ENCODE results near the gene C1orf198. TPM values are rescaled to one million over a fixed set of nuclear protein-coding genes. Genes with fewer than 3 reads are reported as not detected.

Gene C1orf198
- polyA plus RNA-seq, 2 donors = 7.8 to 10.0 TPM

GRCh38 chr1:230906226-230906625 is 37.9 kb upstream of the C1orf198 start:
- Histone ChIP-seq H3K4me3 (ENCODE audit: low read depth in 1 of 2, low read length in 2 of 2) (no peak overlapping the region), H3K4me1 (ENCODE audit: control insufficient read depth in 2 of 2, insufficient read depth in 2 of 2, low read length in 1 of 2) (peaks cover 6 to 7% of the 10 kb centered on the region in 2 donors), H3K9me3 (ENCODE audit: control insufficient read depth in 2 of 2, insufficient read depth in 1 of 2, low read depth in 1 of 2, low read length in 1 of 2) (no peaks in the 10 kb centered on the region), H3K27me3 (ENCODE audit: control insufficient read depth in 1 of 2, insufficient read depth in 2 of 2, low read length in 2 of 2) (no peaks in the 10 kb centered on the region), H3K27ac (ENCODE audit: low read depth in 2 of 2, low read length in 1 of 2) (no peak overlapping the region), H3K36me3 (ENCODE audit: control insufficient read depth in 2 of 2, insufficient read depth in 2 of 2, low read length in 1 of 2) (peaks cover 0 to 5% of the 10 kb centered on the region in 2 donors)
- 82 to 88% methylated on average over 2 of the region's 2 CpGs for WGBS, 2 donors

GRCh38 chr1:230905733-230906132 is 37.4 kb upstream of the C1orf198 start:
- H3K27me3 ChIP-seq (ENCODE audit: control insufficient read depth in 1 of 2, insufficient read depth in 2 of 2, low read length in 2 of 2) = no peaks in the 10 kb centered on the region
- peaks cover 0 to 5% of the 10 kb centered on the region in 2 donors for H3K36me3 ChIP-seq (ENCODE audit: control insufficient read depth in 2 of 2, insufficient read depth in 2 of 2, low read length in 1 of 2)
- H3K9me3 ChIP-seq (ENCODE audit: control insufficient read depth in 2 of 2, insufficient read depth in 1 of 2, low read depth in 1 of 2, low read length in 1 of 2) = no peaks in the 10 kb centered on the region
- peaks cover 6 to 7% of the 10 kb centered on the region in 2 donors for H3K4me1 ChIP-seq (ENCODE audit: control insufficient read depth in 2 of 2, insufficient read depth in 2 of 2, low read length in 1 of 2)
- WGBS, 2 donors = 56 to 63% methylated on average over 5 of the region's 5 CpGs
- no peak overlapping the region for H3K27ac ChIP-seq (ENCODE audit: low read depth in 2 of 2, low read length in 1 of 2)
- no peak overlapping the region for H3K4me3 ChIP-seq (ENCODE audit: low read depth in 1 of 2, low read length in 2 of 2)

DNA sequence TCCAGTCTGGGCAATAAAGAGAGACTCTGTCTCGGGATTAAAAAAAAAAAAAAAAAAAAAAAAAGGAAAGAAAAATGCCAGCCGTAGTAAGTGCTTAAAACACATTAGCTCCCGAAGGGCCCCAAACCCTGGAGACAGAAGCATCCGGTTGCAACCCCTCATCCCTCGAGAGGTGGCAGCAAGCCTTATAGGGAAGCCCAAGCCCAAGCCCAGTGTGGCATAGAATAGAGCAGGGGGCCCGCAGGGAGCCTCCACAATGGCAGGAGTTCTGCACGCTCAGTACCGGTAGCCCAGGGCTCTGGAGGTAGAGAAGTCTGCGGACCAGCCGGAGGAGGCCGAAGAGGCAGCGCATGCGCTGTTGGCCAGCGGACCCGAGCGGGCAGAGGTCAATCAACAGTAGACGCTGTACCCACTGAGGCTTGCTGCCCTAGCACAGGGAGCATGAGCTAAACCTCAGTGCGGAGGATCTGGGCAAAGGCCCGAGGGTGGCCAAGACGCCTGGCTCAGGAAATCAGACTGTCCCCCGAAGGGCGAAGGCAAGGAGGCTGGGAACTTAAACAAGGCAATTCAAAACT is 34.1 kb upstream of the C1orf198 start:
- Histone ChIP-seq H3K4me3 (ENCODE audit: low read depth in 1 of 2, low read length in 2 of 2) (no peak overlapping the region), H3K9me3 (ENCODE audit: control insufficient read depth in 2 of 2, insufficient read depth in 1 of 2, low read depth in 1 of 2, low read length in 1 of 2) (no peaks in the 10 kb centered on the region), H3K27ac (ENCODE audit: low read depth in 2 of 2, low read length in 1 of 2) (no peak overlapping the region), H3K4me1 (ENCODE audit: control insufficient read depth in 2 of 2, insufficient read depth in 2 of 2, low read length in 1 of 2) (no peaks in the 10 kb centered on the region), H3K27me3 (ENCODE audit: control insufficient read depth in 1 of 2, insufficient read depth in 2 of 2, low read length in 2 of 2) (no peaks in the 10 kb centered on the region), H3K36me3 (ENCODE audit: control insufficient read depth in 2 of 2, insufficient read depth in 2 of 2, low read length in 1 of 2) (peaks cover 0 to 5% of the 10 kb centered on the region in 2 donors)
- WGBS, 2 donors = 94 to 97% methylated on average over 22 of the region's 22 CpGs

DNA sequence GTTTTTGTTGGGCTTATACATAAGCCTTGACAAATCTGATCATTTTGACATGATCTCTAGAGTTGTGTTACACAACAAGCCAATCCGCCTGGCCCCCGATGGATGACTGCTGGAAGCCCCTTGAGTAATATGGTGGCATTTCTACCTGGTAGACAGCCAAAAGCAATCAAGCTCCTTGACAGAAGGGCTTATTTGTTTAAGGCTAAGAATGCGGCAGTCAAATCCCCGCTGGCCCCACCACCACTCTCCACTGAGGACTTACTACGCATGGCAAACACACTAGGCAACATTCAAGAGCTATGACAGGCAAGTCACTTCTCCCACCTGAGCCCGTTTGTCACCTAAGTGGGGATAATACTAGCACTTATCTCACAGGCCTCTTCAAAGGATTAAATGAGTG is 33.4 kb upstream of the C1orf198 start:
- no peaks in the 10 kb centered on the region for H3K27me3 ChIP-seq (ENCODE audit: control insufficient read depth in 1 of 2, insufficient read depth in 2 of 2, low read length in 2 of 2)
- H3K27ac ChIP-seq (ENCODE audit: low read depth in 2 of 2, low read length in 1 of 2) = no peak overlapping the region
- 81 to 89% methylated on average over 6 of the region's 6 CpGs for WGBS, 2 donors
- H3K4me1 ChIP-seq (ENCODE audit: control insufficient read depth in 2 of 2, insufficient read depth in 2 of 2, low read length in 1 of 2) = no peaks in the 10 kb centered on the region
- H3K4me3 ChIP-seq (ENCODE audit: low read depth in 1 of 2, low read length in 2 of 2) = no peak overlapping the region
- H3K36me3 ChIP-seq (ENCODE audit: control insufficient read depth in 2 of 2, insufficient read depth in 2 of 2, low read length in 1 of 2) = peaks cover 0 to 5% of the 10 kb centered on the region in 2 donors
- no peaks in the 10 kb centered on the region for H3K9me3 ChIP-seq (ENCODE audit: control insufficient read depth in 2 of 2, insufficient read depth in 1 of 2, low read depth in 1 of 2, low read length in 1 of 2)

DNA sequence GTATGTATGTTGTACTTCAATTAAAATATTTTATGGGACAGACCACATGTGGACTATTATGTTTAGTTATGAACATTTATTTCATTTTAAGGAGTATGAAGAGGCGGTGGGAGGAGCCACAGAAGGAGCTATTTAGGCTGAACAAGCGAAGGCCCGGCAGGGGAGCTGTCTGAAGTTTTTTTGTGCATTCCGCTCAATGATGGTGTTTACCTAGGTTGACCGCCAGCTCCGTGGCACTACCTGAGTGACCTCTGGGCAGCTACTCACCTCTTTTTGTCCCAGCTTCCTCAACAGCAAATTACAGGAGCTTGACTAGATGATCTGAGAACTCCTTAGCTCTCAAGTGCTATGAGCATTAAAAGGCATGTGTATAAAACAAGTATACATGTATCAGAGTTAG is 32.7 kb upstream of the C1orf198 start:
- peaks cover 0 to 5% of the 10 kb centered on the region in 2 donors for H3K36me3 ChIP-seq (ENCODE audit: control insufficient read depth in 2 of 2, insufficient read depth in 2 of 2, low read length in 1 of 2)
- no peaks in the 10 kb centered on the region for H3K9me3 ChIP-seq (ENCODE audit: control insufficient read depth in 2 of 2, insufficient read depth in 1 of 2, low read depth in 1 of 2, low read length in 1 of 2)
- H3K4me3 ChIP-seq (ENCODE audit: low read depth in 1 of 2, low read length in 2 of 2) = no peak overlapping the region
- 84 to 86% methylated on average over 6 of the region's 6 CpGs for WGBS, 2 donors
- no peaks in the 10 kb centered on the region for H3K4me1 ChIP-seq (ENCODE audit: control insufficient read depth in 2 of 2, insufficient read depth in 2 of 2, low read length in 1 of 2)
- no peak overlapping the region for H3K27ac ChIP-seq (ENCODE audit: low read depth in 2 of 2, low read length in 1 of 2)
- no peaks in the 10 kb centered on the region for H3K27me3 ChIP-seq (ENCODE audit: control insufficient read depth in 1 of 2, insufficient read depth in 2 of 2, low read length in 2 of 2)

DNA sequence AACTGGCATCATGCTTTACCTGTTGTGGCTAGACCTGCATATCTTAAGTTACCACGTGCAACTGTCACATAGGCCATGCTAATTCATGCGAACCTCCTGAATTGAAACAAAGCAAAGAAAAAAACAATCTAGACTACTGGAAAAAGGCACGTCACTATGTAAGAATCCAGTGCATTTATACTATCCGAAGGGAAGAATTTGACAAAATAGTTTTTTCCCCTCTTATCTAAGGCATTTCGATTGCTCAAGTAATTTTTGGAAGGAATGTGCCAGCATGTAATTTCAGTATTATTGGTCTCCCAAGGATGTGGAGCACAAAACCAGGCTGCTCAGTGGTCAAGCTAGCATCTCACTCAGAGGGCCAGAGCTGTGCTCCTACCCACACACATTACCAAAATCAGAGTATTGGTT is 31.5 kb upstream of the C1orf198 start:
- Histone ChIP-seq H3K36me3 (ENCODE audit: control insufficient read depth in 2 of 2, insufficient read depth in 2 of 2, low read length in 1 of 2) (peaks cover 0 to under 1% of the 10 kb centered on the region in 2 donors), H3K9me3 (ENCODE audit: control insufficient read depth in 2 of 2, insufficient read depth in 1 of 2, low read depth in 1 of 2, low read length in 1 of 2) (no peaks in the 10 kb centered on the region), H3K4me1 (ENCODE audit: control insufficient read depth in 2 of 2, insufficient read depth in 2 of 2, low read length in 1 of 2) (no peaks in the 10 kb centered on the region), H3K27ac (ENCODE audit: low read depth in 2 of 2, low read length in 1 of 2) (no peak overlapping the region), H3K4me3 (ENCODE audit: low read depth in 1 of 2, low read length in 2 of 2) (no peak overlapping the region), H3K27me3 (ENCODE audit: control insufficient read depth in 1 of 2, insufficient read depth in 2 of 2, low read length in 2 of 2) (no peaks in the 10 kb centered on the region)
- WGBS, 2 donors = 76 to 80% methylated on average over 5 of the region's 5 CpGs

DNA sequence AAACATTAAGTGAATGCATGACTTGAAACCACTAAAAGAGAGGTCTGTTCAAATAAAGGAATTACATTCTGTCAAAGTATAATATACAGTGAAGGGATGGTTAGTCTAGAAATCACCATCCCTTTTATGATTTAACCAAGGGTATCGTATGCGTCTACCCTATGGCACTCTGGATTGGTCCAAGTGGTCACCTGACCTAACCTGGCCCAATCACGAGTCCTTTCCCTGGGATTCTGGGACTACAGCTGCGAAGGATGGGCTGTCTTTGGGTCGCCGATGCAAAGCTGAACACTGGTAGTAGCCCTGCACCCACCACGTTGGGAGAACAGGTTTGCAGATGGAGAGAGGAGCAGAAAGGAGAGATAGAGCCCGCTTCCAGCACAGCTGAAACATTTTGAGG is 30.4 kb upstream of the C1orf198 start:
- WGBS, 2 donors = 86 to 88% methylated on average over 8 of the region's 8 CpGs
- H3K27me3 ChIP-seq (ENCODE audit: control insufficient read depth in 1 of 2, insufficient read depth in 2 of 2, low read length in 2 of 2) = no peaks in the 10 kb centered on the region

DNA sequence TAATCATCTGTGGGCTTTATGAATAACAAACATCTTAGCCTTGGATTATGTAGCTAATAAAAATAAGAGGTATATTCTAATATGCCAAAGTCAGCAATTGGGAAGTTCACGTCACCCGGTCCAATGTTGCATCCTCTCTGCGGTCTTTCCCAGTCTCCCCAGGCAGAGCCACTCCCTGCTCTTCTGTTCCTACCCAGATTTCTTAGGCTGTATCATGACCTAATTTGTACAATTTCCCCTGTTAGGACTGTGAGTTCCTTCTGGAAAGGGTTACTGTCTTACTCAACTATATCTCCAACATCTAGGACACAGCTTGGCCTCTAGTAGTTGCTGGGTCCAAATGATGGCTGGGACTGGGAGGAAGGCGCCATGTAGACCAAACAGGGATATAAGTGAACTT is 29.8 kb upstream of the C1orf198 start:
- no peak overlapping the region for H3K27ac ChIP-seq (ENCODE audit: low read depth in 2 of 2, low read length in 1 of 2)
- no peak overlapping the region for H3K4me3 ChIP-seq (ENCODE audit: low read depth in 1 of 2, low read length in 2 of 2)

More for the DNA sequence above, 30.4 kb upstream of the C1orf198 start:
- H3K36me3 ChIP-seq (ENCODE audit: control insufficient read depth in 2 of 2, insufficient read depth in 2 of 2, low read length in 1 of 2) = no peaks in the 10 kb centered on the region
- no peak overlapping the region for H3K4me3 ChIP-seq (ENCODE audit: low read depth in 1 of 2, low read length in 2 of 2)
- H3K9me3 ChIP-seq (ENCODE audit: control insufficient read depth in 2 of 2, insufficient read depth in 1 of 2, low read depth in 1 of 2, low read length in 1 of 2) = no peaks in the 10 kb centered on the region
- H3K27ac ChIP-seq (ENCODE audit: low read depth in 2 of 2, low read length in 1 of 2) = no peak overlapping the region
- no peaks in the 10 kb centered on the region for H3K4me1 ChIP-seq (ENCODE audit: control insufficient read depth in 2 of 2, insufficient read depth in 2 of 2, low read length in 1 of 2)

DNA sequence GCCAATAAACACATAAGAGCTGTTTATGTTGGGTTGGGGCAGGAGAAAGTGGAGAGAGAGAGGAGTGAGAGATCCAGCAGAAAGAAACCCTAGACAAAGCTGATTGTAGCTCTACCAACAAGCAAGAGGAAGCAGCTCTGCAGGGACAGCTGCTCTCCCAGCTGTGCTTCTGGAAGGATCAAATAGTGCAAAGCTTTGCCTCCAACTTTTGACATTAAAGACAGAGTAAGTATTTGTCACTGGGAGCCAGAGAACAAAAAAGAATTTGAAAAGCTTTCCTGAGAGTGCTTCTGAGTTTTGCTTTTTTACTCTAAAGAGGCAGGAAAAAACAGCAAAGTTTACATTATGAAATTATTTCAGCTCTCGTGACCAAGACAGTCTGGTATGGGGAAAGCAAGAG is 28.5 kb upstream of the C1orf198 start:
- Histone ChIP-seq H3K27ac (ENCODE audit: low read depth in 2 of 2, low read length in 1 of 2) (no peak overlapping the region), H3K4me3 (ENCODE audit: low read depth in 1 of 2, low read length in 2 of 2) (no peak overlapping the region), H3K4me1 (ENCODE audit: control insufficient read depth in 2 of 2, insufficient read depth in 2 of 2, low read length in 1 of 2) (no peaks in the 10 kb centered on the region), H3K36me3 (ENCODE audit: control insufficient read depth in 2 of 2, insufficient read depth in 2 of 2, low read length in 1 of 2) (no peaks in the 10 kb centered on the region), H3K9me3 (ENCODE audit: control insufficient read depth in 2 of 2, insufficient read depth in 1 of 2, low read depth in 1 of 2, low read length in 1 of 2) (no peaks in the 10 kb centered on the region), H3K27me3 (ENCODE audit: control insufficient read depth in 1 of 2, insufficient read depth in 2 of 2, low read length in 2 of 2) (no peaks in the 10 kb centered on the region)
- WGBS, 2 donors = 54 to 57% methylated on average over 1 of the region's 1 CpG

More for the DNA sequence above, 29.8 kb upstream of the C1orf198 start:
- WGBS, 2 donors = 97% methylated on average over 4 of the region's 4 CpGs
- Histone ChIP-seq H3K27me3 (ENCODE audit: control insufficient read depth in 1 of 2, insufficient read depth in 2 of 2, low read length in 2 of 2) (no peaks in the 10 kb centered on the region), H3K9me3 (ENCODE audit: control insufficient read depth in 2 of 2, insufficient read depth in 1 of 2, low read depth in 1 of 2, low read length in 1 of 2) (no peaks in the 10 kb centered on the region), H3K36me3 (ENCODE audit: control insufficient read depth in 2 of 2, insufficient read depth in 2 of 2, low read length in 1 of 2) (no peaks in the 10 kb centered on the region), H3K4me1 (ENCODE audit: control insufficient read depth in 2 of 2, insufficient read depth in 2 of 2, low read length in 1 of 2) (no peaks in the 10 kb centered on the region)

- no peaks in the 10 kb centered on the region for H3K36me3 ChIP-seq (ENCODE audit: control insufficient read depth in 2 of 2, insufficient read depth in 2 of 2, low read length in 1 of 2)
- no peaks in the 10 kb centered on the region for H3K9me3 ChIP-seq (ENCODE audit: control insufficient read depth in 2 of 2, insufficient read depth in 1 of 2, low read depth in 1 of 2, low read length in 1 of 2)
- H3K27me3 ChIP-seq (ENCODE audit: control insufficient read depth in 1 of 2, insufficient read depth in 2 of 2, low read length in 2 of 2) = no peaks in the 10 kb centered on the region
- 95 to 99% methylated on average over 2 of the region's 2 CpGs for WGBS, 2 donors
- no peak overlapping the region for H3K27ac ChIP-seq (ENCODE audit: low read depth in 2 of 2, low read length in 1 of 2)
- no peaks in the 10 kb centered on the region for H3K4me1 ChIP-seq (ENCODE audit: control insufficient read depth in 2 of 2, insufficient read depth in 2 of 2, low read length in 1 of 2)
- H3K4me3 ChIP-seq (ENCODE audit: low read depth in 1 of 2, low read length in 2 of 2) = no peak overlapping the region
Measured at GRCh38 chr1:230895452-230895851, 27.1 kb upstream of the C1orf198 start.

All from esophagus (tissue), 2 donors.